Aorta (tissue), 5 donors: ENCODE results near the gene DUSP7. TPM values are rescaled to one million over a fixed set of nuclear protein-coding genes. Genes with fewer than 3 reads are reported as not detected.
"Not testable (repeated sequence)": the region's sequence is repeated elsewhere in the genome, so short reads cannot be mapped to it uniquely, and the experiment has no call there.

Source experiments
- ATAC-seq: fragments of 200-7000 bp; cut with Tn5 transposase; one replicate; pipeline ENCODE4 v1.9.1; 2022; ENCODE audit warnings: moderate library complexity; ENCODE audit not compliant: low FRiP score
- DNase-seq, 2 donors: peaks; one replicate each; pipeline ENCODE4 v3.0.0-alpha.2; 2020
- H3K27ac ChIP-seq, 2 donors: one replicate each; pipeline ENCODE4 v1.5.1; 2013; ENCODE audit warnings: low read length in 2 of 2, mild to moderate bottlenecking in 2 of 2, moderate library complexity in 2 of 2, control low read depth in 1 of 2, inconsistent platforms in 1 of 2, low read depth in 1 of 2
- H3K27me3 ChIP-seq, 2 donors: one replicate each; pipeline ENCODE4 v1.6.1; 2013; ENCODE audit warnings: control low read depth in 1 of 2, low read length in 1 of 2, mild to moderate bottlenecking in 1 of 2, moderate library complexity in 1 of 2; ENCODE audit not compliant: insufficient read depth in 2 of 2, control insufficient read depth in 1 of 2
- H3K36me3 ChIP-seq, 2 donors: one replicate each; pipeline ENCODE4 v1.6.1; 2013; ENCODE audit warnings: control low read depth in 1 of 2, low read length in 1 of 2, mild to moderate bottlenecking in 1 of 2; ENCODE audit not compliant: insufficient read depth in 2 of 2, control insufficient read depth in 1 of 2
- H3K4me1 ChIP-seq, 2 donors: one replicate each; pipeline ENCODE4 v1.6.1; 2013; ENCODE audit warnings: low read length in 2 of 2, control low read depth in 1 of 2, mild to moderate bottlenecking in 1 of 2, moderate library complexity in 1 of 2; ENCODE audit not compliant: insufficient read depth in 2 of 2, control insufficient read depth in 1 of 2
- H3K4me3 ChIP-seq, 2 donors: one replicate each; pipeline ENCODE4 v1.5.1; 2013; ENCODE audit warnings: low read length in 2 of 2, control low read depth in 1 of 2, mild to moderate bottlenecking in 1 of 2
- H3K9me3 ChIP-seq: one replicate; pipeline ENCODE4 v1.6.1; 2013; ENCODE audit warnings: mild to moderate bottlenecking, low read length; ENCODE audit not compliant: control insufficient read depth
- WGBS, 2 donors: extraction: QIAGEN DNeasy Blood & Tissue Kit; methylation state at CpG; one replicate each; pipeline ENCODE4 v1.1.7; 2013; 5-methylcytosine and 5-hydroxymethylcytosine counted together
- intact Hi-C, 2 donors: fragments of 100-400 bp; cut with DNase I; formaldehyde crosslinking; loops; one replicate each; pipeline versions ENCODE4 v1.14.2 to v1.15.0; 2022
- polyA plus RNA-seq, 2 donors: library from polyadenylated mRNA; stranded (reverse); fragments of 200-250 nt; gene quantifications; one replicate each; pipeline ENCODE4 v1.2.3, GENCODE V29; 2013
- total RNA-seq, 2 donors: library from RNA; stranded (reverse); fragmentation: NEBNext Ultra II Directional; extraction: Animal tissue kit (Norgen Biotek cat#: 25700); gene quantifications; one replicate each; pipeline ENCODE4 v1.2.1, GENCODE V29; 2021
- donor health status: healthy with polysubstance abuse.
- donor health status: Bipolar disorder and iron deficiency.
- donor health status: DM: no; HTN: no; CAD: no.
- donor health status: DM: no; HTN: no; CAD: no.
- donor health status: DM: yes; HTN: yes; CAD: no.

DUSP7 gene
- total and polyA plus RNA-seq, 4 donors = 8.8 to 54.1 (median 25.6) TPM

- H3K36me3 ChIP-seq = no peaks in the 10 kb centered on the region
- H3K27ac ChIP-seq = no peak overlapping the region
- no peaks in the 10 kb centered on the region for H3K4me1 ChIP-seq
- no peak overlapping the region for H3K4me3 ChIP-seq
- no peaks in the 10 kb centered on the region for H3K9me3 ChIP-seq
- ATAC-seq = peak; percentile 82
- no peaks in the 10 kb centered on the region for H3K27me3 ChIP-seq
- peak; percentile 84 to 89 for DNase-seq
- intact Hi-C loops = no loop called here
- 20 to 34% methylated on average over 15 to 17 of the region's 17 CpGs for WGBS, 2 donors
These were observed 16.5 kb downstream of the DUSP7 start for GRCh38 chr3:52039846-52040245.

GRCh38 chr3:52039426-52039825 lies 16.9 kb downstream of the DUSP7 start:
- ATAC-seq (no peak), DNase-seq (no peak)
- no peak overlapping the region for H3K4me3 ChIP-seq
- no peaks in the 10 kb centered on the region for H3K36me3 ChIP-seq
- no peaks in the 10 kb centered on the region for H3K9me3 ChIP-seq
- no peaks in the 10 kb centered on the region for H3K4me1 ChIP-seq
- 91% methylated on average over 4 of the region's 4 CpGs for WGBS, 2 donors
- intact Hi-C loops = no loop called here
- H3K27me3 ChIP-seq = no peaks in the 10 kb centered on the region
- H3K27ac ChIP-seq = no peak overlapping the region

GRCh38 chr3:52038227-52038626 lies 18.1 kb downstream of the DUSP7 start:
- WGBS, 2 donors = 78 to 86% methylated on average over 6 of the region's 6 CpGs
- H3K27me3 ChIP-seq = no peaks in the 10 kb centered on the region
- no peaks in the 10 kb centered on the region for H3K36me3 ChIP-seq
- H3K4me1 ChIP-seq = no peaks in the 10 kb centered on the region
- no peak overlapping the region for H3K27ac ChIP-seq
- ATAC-seq (no peak), DNase-seq (no peak)
- no peak overlapping the region for H3K4me3 ChIP-seq
- no peaks in the 10 kb centered on the region for H3K9me3 ChIP-seq
- intact Hi-C loops = no loop called here

GRCh38 chr3:52037291-52037690 lies 19.1 kb downstream of the DUSP7 start:
- ATAC-seq = no peak
- H3K4me1 ChIP-seq = no peaks in the 10 kb centered on the region

GRCh38 chr3:52036829-52037228 lies 19.5 kb downstream of the DUSP7 start:
- 69 to 74% methylated on average over 5 of the region's 5 CpGs for WGBS, 2 donors
- H3K27ac ChIP-seq = no peak overlapping the region
- ATAC-seq = no peak
- no peaks in the 10 kb centered on the region for H3K27me3 ChIP-seq
- DNase-seq = no peak
- H3K4me3 ChIP-seq = no peak overlapping the region
- no peaks in the 10 kb centered on the region for H3K9me3 ChIP-seq
- intact Hi-C loops = no loop called here
- no peaks in the 10 kb centered on the region for H3K4me1 ChIP-seq
- no peaks in the 10 kb centered on the region for H3K36me3 ChIP-seq

More at GRCh38 chr3:52037291-52037690, 19.1 kb downstream of the DUSP7 start:
- Histone ChIP-seq H3K4me3 (no peak overlapping the region), H3K36me3 (no peaks in the 10 kb centered on the region), H3K27me3 (no peaks in the 10 kb centered on the region), H3K9me3 (no peaks in the 10 kb centered on the region), H3K27ac (no peak overlapping the region)
- intact Hi-C loops = no loop called here
- 94% methylated on average over 4 of the region's 4 CpGs for WGBS, 2 donors
- DNase-seq = no peak

- WGBS, 2 donors = 92 to 93% methylated on average over 5 of the region's 5 CpGs
- ATAC-seq (no peak), DNase-seq (no peak)
- Histone ChIP-seq H3K27me3 (no peaks in the 10 kb centered on the region), H3K27ac (no peak overlapping the region), H3K36me3 (no peaks in the 10 kb centered on the region), H3K9me3 (no peaks in the 10 kb centered on the region), H3K4me3 (no peak overlapping the region), H3K4me1 (no peaks in the 10 kb centered on the region)
- intact Hi-C loops = no loop called here
These were observed 20.1 kb downstream of the DUSP7 start for GRCh38 chr3:52036222-52036694.

GRCh38 chr3:52034651-52035050 lies 21.7 kb downstream of the DUSP7 start:
- no peak overlapping the region for H3K4me3 ChIP-seq
- intact Hi-C loops = no loop called here
- no peak for ATAC-seq

GRCh38 chr3:52034212-52034611 lies 22.2 kb downstream of the DUSP7 start:
- Histone ChIP-seq H3K27ac (no peak overlapping the region), H3K4me1 (no peaks in the 10 kb centered on the region), H3K27me3 (no peaks in the 10 kb centered on the region), H3K4me3 (no peak overlapping the region), H3K36me3 (no peaks in the 10 kb centered on the region), H3K9me3 (no peaks in the 10 kb centered on the region)
- 93 to 97% methylated on average over 5 of the region's 5 CpGs for WGBS, 2 donors
- ATAC-seq = no peak
- intact Hi-C loops = no loop called here
- no peak for DNase-seq

More at GRCh38 chr3:52034651-52035050, 21.7 kb downstream of the DUSP7 start:
- H3K27me3 ChIP-seq = no peaks in the 10 kb centered on the region
- no peaks in the 10 kb centered on the region for H3K4me1 ChIP-seq
- no peaks in the 10 kb centered on the region for H3K9me3 ChIP-seq
- no peaks in the 10 kb centered on the region for H3K36me3 ChIP-seq
- 83 to 88% methylated on average over 3 of the region's 3 CpGs for WGBS, 2 donors
- no peak for DNase-seq
- H3K27ac ChIP-seq = no peak overlapping the region

- intact Hi-C loops, H3K27ac ChIP-seq, DNase-seq, H3K27me3 ChIP-seq, H3K4me1 ChIP-seq, H3K36me3 ChIP-seq, H3K4me3 ChIP-seq, H3K9me3 ChIP-seq, ATAC-seq: not testable (repeated sequence)
- WGBS, 2 donors = 93 to 97% methylated on average over 6 of the region's 6 CpGs
These were observed 22.6 kb downstream of the DUSP7 start for GRCh38 chr3:52033748-52034147.
